Panc1 (cell line): ENCODE measurements around the gene ABCA7.

Experiments
- POLR2AphosphoS5 ChIP-seq: IDR thresholded peaks from 2 replicates; pipeline ENCODE4 v1.6.1; 2012; ENCODE audit warnings: mild to moderate bottlenecking, low read depth, low read length, moderate library complexity
- SIN3A ChIP-seq: IDR thresholded peaks from 2 replicates; pipeline ENCODE4 v1.6.1; 2012; ENCODE audit warnings: low read depth, mild to moderate bottlenecking, low read length, moderate library complexity, borderline replicate concordance; ENCODE audit not compliant: insufficient read depth
- TF ChIP-seq, protein P1 (sequence below): fragments of 450-650 bp; IDR thresholded peaks from 2 replicates; pipeline ENCODE4 v1.5.1; 2017; ENCODE audit warnings: mild to moderate bottlenecking
- TF ChIP-seq, protein P2 (sequence below), 2 experiments: IDR thresholded peaks; 2 replicates each; pipeline ENCODE4 v1.6.1; 2011 to 2012; ENCODE audit warnings: low read depth in 2 of 2, control low read depth in 1 of 2, low read length in 1 of 2, mild to moderate bottlenecking in 1 of 2, moderate library complexity in 1 of 2; ENCODE audit not compliant: insufficient read depth in 1 of 2

DNA sequence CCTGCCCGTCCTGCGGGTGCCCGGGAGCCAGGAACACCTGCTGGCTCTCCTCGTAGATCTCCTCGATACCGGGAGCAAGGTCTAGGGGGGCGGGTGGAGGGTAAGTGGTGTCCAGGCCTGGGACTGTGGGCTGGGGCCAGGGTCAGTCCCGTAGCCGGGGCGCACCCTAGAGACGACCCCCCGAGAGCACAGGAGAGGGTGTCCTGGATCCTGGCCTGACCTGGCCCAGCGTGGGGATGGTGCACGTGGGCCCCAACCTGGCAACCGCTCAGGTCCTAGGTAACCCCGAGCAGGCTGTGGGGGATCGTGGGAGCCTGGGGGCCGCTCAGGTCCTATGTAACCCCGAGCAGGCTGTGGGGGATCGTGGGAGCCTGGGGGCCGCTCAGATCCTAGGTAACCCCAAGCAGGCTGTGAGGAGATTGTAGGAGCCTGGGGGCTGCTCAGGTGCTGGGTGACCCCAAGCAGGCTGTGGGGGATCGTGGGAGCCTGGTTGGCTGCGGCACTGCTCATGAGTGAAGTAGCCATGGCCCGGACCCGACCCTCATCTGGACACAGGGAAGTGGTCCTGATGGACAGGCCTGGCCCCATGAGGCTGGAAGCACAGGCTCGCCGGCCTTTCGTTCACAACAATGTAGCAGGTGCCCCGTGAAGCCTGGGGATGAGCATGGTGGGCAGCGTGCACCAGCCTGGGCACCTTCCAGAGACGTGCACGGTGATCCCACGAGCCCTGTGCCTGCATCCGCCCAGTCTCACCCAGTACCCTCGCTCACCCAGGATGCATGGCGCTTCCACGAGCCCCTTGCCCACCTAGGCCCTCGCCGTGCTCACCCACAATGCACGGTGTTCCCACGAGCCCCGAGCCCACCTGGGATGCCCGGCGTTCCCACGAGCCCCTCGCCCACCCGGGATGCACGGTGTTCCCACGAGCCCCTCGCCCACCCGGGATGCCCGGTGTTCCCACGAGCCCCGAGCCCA lies 70.1 kb downstream of the ABCA7 start:
- no peak; the same call in 1 of the 2 replicates for TF ChIP-seq POLR2AphosphoS5
- TF ChIP-seq, protein P1, sequence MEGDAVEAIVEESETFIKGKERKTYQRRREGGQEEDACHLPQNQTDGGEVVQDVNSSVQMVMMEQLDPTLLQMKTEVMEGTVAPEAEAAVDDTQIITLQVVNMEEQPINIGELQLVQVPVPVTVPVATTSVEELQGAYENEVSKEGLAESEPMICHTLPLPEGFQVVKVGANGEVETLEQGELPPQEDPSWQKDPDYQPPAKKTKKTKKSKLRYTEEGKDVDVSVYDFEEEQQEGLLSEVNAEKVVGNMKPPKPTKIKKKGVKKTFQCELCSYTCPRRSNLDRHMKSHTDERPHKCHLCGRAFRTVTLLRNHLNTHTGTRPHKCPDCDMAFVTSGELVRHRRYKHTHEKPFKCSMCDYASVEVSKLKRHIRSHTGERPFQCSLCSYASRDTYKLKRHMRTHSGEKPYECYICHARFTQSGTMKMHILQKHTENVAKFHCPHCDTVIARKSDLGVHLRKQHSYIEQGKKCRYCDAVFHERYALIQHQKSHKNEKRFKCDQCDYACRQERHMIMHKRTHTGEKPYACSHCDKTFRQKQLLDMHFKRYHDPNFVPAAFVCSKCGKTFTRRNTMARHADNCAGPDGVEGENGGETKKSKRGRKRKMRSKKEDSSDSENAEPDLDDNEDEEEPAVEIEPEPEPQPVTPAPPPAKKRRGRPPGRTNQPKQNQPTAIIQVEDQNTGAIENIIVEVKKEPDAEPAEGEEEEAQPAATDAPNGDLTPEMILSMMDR = no peak
- TF ChIP-seq, protein P2, sequence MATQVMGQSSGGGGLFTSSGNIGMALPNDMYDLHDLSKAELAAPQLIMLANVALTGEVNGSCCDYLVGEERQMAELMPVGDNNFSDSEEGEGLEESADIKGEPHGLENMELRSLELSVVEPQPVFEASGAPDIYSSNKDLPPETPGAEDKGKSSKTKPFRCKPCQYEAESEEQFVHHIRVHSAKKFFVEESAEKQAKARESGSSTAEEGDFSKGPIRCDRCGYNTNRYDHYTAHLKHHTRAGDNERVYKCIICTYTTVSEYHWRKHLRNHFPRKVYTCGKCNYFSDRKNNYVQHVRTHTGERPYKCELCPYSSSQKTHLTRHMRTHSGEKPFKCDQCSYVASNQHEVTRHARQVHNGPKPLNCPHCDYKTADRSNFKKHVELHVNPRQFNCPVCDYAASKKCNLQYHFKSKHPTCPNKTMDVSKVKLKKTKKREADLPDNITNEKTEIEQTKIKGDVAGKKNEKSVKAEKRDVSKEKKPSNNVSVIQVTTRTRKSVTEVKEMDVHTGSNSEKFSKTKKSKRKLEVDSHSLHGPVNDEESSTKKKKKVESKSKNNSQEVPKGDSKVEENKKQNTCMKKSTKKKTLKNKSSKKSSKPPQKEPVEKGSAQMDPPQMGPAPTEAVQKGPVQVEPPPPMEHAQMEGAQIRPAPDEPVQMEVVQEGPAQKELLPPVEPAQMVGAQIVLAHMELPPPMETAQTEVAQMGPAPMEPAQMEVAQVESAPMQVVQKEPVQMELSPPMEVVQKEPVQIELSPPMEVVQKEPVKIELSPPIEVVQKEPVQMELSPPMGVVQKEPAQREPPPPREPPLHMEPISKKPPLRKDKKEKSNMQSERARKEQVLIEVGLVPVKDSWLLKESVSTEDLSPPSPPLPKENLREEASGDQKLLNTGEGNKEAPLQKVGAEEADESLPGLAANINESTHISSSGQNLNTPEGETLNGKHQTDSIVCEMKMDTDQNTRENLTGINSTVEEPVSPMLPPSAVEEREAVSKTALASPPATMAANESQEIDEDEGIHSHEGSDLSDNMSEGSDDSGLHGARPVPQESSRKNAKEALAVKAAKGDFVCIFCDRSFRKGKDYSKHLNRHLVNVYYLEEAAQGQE (IDR thresholded peaks at IDR 0.05; ENCODE audit: insufficient read depth in 1 of 2, low read depth in 2 of 2, low read length in 1 of 2) = no peak
- no peak for TF ChIP-seq SIN3A
